ENCODE results near the gene CEL.

The CEL gene

GRCh38 chr9:133119103-133119845 lies 57.5 kb downstream of the CEL start:
- DNase-seq: no peak

GRCh38 chr9:133119846-133120500 lies 58.2 kb downstream of the CEL start:
- no peak for DNase-seq

DNA sequence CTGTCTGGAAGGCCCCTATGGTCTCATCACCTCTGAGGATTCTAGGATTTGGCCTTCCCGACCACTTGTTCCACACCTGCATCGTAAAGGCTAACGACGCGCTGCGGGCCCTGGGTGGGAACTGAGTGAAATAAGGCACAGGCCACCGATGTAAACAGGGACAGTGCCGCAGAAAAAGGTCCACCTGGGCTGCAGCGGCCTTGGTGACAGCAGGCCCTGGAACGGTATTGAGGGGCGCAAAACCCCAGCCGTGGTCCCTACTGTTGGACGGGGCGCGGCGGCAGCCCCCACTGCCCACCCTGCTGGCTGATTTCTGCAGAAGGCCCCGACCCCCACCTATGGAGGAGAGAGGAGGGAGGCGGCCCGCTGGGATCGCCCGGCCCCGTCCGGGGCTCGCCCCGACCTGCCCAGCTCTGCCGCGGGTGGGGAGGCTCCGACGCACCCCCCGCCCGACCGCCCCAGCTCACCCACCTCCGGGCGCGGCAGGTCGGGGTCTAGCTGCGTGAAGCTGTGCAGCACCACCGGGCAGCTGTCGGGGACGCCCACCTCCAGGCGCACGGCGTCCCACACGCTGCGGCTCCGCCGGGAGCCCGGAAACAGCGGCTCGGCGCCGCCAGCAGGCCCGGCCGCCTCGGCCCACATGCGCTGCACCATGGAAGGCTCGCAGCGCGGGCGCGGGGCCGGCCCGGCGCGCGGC lies 58.9 kb downstream of the CEL start:
- DNase-seq: no peak

Data from activated CD4-positive, alpha-beta T cell treated with anti-CD3 and anti-CD28 coated beads, Interleukin-2, amount 50 U/mL, for 48 hours (primary cell).